GM19324 (cell line): ENCODE measurements around the gene EXOC8.
"Not testable (repeated sequence)": the region's sequence is repeated elsewhere in the genome, so short reads cannot be mapped to it uniquely, and the experiment has no call there.

Source experiments
- ATAC-seq: cut with Tn5 transposase; IDR thresholded peaks from one replicate; pipeline ENCODE4 v1.9.1; 2021; ENCODE audit warnings: mild to moderate bottlenecking, moderate library complexity; ENCODE audit not compliant: unreplicated experiment, low FRiP score

EXOC8 gene

GRCh38 chr1:231354330-231355020 lies 16.8 kb upstream of the EXOC8 start:
- ATAC-seq: no peak

- no peak for ATAC-seq
Observed at GRCh38 chr1:231353086-231353485, 15.4 kb upstream of the EXOC8 start.

DNA sequence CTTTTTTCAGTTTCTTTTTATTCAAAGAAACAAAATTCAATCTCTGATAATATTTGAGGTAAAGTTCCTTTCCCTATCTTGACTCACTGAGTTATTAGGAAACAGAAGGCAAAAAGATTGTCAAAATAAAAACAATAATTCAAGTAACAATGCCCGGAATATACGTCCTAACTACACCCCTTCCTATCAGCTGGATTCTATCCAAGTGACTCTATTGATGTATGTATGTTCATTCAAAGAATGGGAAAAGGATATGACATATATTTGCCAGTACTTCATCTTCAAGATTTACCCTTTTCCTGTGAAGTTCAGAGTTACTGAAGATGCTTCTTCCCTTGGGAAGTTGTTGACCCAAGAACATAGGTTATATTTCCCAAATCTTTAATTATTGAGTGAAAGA lies 14.2 kb upstream of the EXOC8 start:
- ATAC-seq: no peak

- not testable (repeated sequence) for ATAC-seq
Observed at GRCh38 chr1:231348856-231349255, 11.2 kb upstream of the EXOC8 start.

DNA sequence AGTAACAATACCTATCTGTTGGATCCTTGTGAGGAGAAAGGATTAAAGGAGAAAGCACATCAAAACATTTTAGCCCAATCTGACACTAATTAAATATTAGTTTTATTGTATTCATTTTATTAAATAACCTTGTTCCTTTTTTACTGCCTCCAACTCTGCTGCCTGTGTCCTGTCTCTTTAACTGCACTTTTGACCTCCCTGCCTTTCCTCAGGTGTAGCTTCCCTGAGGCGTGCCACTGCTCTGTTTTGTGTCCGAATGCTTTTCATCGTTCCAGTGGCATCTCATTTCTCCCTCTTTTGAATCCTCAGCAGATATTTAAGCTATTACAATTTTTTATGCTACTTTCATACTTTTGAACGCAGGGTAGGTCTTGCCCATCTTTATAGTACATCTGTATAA lies 10.8 kb upstream of the EXOC8 start:
- ATAC-seq: no peak

- no peak for ATAC-seq
Observed at GRCh38 chr1:231347961-231348360, 10.3 kb upstream of the EXOC8 start.

DNA sequence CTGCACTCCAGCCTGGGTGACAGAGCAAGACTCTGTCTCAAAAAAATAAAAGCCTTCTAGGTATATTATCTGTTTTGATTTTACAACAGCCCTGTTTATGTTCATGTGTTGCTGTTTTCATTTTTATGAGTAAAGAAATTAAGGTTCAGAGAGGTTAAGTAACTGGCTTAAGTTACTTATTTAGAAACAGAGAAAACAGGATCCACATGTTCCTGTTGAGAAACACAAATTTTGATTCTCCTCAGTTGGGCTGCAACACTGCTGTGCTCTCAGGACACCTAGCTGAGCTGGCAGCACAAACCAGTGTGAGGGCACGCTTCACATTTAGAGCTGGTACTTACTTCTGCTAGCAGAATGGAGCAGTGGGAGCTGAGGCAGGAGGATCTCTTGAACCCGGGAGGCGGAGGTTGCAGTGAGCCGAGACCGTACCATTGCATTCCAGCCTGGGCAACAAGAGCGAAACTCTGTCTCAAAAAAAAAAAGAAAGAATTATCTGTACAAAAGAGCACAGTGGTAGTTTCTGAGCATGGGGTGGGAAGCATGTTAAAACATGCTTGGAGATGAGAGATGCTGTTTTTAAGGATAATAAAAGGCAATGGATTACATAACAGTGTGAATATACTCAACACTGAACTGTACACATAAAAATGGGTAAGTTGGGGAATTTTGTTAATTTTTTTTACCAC lies 2.8 kb upstream of the EXOC8 start:
- ATAC-seq: no peak

DNA sequence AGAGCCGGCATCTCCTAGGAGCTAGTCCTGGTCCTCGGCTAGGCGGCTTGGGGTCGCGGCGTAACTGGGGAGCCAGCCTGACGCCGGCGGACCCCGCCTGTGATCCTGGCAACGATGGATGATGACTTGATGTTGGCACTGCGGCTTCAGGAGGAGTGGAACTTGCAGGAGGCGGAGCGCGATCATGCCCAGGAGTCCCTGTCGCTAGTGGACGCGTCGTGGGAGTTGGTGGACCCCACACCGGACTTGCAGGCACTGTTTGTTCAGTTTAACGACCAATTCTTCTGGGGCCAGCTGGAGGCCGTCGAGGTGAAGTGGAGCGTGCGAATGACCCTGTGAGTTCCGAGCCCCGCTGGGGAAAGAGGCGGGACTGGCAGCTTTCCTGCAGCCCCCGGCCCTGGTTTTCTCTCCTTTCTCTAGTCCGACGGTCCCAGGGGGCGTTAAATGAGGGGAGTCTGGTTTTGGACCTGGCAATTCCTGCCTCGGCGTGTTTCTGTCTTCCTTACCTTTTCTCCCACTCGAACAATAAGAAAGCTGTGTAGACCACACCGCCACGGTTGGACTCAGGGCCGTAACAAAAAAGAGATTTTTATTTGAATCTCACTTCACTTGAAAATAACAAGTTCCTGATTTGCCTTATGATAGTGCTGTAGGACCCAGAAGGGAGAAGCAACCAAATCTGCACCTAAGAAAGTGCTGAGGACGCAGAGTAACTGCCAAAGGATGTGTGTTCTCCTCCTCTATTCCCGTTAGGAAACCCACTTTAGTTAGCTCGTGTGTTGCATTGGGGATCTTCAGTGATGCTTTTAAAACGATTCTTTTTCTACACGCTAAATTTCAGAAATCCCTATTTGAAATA lies 847 bp upstream of the EXOC8 start, which contains the start of gene SPRTN:
TSS of gene SPRTN (plus strand) at position 24 of the 859 bp plus-strand sequence. CDS start at position 115, 91 bp downstream.
- ATAC-seq: peak; percentile 16

DNA sequence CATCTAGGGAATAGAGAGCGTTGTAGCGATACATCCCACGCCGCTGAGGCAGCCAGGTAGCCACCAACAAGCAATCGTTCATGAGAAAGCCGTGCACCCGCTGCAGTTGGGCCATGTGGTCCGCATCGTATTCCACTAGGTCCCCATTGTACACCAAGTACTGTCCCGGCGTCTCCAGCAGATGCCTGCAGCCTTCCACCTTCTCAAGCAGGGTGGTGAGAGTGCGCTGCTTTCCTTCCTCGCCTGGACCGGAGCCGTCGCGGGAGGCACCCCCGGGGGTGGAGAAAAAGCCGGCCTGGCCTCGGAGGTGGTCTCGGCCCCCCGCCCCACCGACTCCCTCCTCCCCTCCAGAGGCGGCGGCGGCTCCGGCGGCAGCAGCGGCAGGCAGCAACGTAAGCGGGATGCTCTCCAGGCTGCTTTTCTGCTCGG lies 595 bp downstream of the EXOC8 start:
- ATAC-seq: no peak

- no peak for ATAC-seq
Observed at GRCh38 chr1:231335663-231336602, 1.7 kb downstream of the EXOC8 start.

DNA sequence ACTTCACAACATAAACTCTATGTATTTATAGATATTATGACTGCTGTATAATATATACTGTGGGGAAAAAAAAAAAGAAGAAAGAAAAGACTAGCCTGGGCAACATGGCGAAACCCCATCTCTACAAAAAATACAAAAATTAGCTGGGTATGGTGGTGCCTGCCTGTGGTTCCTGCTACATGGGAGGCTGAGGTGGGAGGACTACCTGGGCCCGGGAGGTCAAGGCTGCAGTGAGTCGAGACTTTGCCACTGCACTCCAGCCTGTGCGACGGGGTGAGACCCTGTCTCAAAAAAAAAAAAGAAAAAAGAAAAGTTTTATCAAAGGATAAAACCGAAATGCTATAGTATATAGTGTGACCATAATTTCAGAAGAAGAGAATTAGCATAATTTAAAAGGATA lies 2.7 kb downstream of the EXOC8 start:
- ATAC-seq: no peak

DNA sequence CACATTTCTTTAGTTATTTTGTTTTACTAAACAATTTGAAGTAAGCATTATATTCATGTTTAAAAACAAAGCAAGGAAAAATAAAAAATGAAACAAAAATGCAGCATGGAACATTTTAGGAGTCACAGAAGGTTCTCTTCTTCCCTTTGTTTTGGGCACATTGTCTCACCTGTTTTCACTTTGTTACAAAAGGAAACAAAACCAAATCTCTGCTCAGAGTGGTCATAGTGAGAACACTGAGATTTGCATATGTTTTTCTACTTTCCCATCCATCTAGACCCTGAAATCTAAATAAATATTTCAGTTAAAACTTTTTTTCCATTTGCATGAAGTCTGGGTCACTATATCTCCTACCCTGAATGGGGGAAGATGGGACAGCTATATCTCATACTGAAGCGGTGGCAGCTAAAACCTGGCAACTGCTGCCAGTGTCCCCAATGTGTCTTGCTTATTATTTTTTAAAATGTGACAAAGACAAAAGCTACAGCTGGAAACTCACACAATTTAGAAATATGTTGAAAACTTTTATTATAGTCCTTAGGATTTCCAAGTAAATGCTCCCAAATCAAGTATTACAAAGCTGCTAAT lies 3.5 kb downstream of the EXOC8 start:
- no peak for ATAC-seq

- ATAC-seq: no peak
Observed at GRCh38 chr1:231332761-231333160, 4.9 kb downstream of the EXOC8 start.

GRCh38 chr1:231329483-231329882 lies 8.2 kb downstream of the EXOC8 start:
- ATAC-seq: no peak

- no peak for ATAC-seq
Observed at GRCh38 chr1:231327617-231328016, 10.0 kb downstream of the EXOC8 start.

GRCh38 chr1:231326248-231326647 lies 11.4 kb downstream of the EXOC8 start:
- ATAC-seq: no peak

DNA sequence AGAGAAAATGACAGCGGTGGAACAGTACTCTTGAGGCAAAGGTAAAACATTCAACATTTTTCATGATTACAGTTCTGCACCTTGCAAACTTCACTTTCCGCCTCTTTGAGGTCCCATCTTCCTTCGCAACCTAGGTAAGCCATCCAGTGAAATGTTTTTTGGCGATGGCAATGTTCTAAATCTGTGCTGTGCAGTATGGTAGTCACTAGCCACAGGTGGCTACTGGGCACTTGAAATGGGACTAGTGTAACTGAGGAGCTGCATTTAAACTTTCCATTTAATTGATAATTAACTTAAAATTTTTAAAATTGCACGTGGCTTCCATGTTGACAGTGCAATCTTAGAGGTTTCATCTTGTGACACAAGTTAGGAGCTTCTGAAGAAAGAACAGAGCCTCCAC lies 13.0 kb downstream of the EXOC8 start:
- no peak for ATAC-seq

DNA sequence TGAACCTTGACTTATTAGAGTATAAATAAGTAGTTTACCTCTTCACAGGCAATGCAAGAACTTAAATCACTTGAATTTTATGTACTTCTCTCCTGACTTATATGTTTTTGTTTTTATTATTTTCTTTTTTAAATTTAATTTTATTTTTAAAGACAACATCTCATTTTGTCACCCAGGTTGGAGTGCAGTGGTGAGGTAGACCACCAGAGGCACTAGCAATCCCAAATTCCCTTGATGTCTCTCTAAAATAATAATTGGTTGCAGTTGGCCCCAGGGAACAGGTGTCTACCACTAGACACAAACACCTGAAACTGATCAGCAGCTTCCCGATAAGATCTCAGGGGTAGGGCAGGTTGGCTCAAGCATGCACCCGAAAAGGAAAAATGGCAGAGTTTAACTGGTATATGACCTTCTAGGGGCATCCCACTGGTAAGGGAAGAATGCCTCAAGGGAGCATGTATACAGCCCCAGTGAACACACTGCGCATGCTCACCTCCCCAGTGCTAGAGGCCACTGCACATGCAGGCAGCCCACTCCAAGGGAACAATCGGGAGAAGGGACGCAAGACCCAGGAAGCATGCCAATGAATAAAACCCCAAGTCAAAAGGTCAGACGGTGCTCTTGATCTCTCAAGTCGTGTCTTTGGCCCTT lies 14.6 kb downstream of the EXOC8 start:
- no peak for ATAC-seq

GRCh38 chr1:231319080-231319479 lies 18.6 kb downstream of the EXOC8 start:
- ATAC-seq: no peak
